Adrenal gland (tissue), 12 donors: ENCODE measurements around the gene CACNA1C. TPM values are rescaled to one million over a fixed set of nuclear protein-coding genes. Genes with fewer than 3 reads are reported as not detected.

Experiments used
- DNase-seq, 7 donors: peaks; one replicate each; pipeline ENCODE4 v3.0.0-alpha.2; 2019 to 2020
- H3K27ac ChIP-seq, 5 donors: fragments of 200-600 bp; sonication (generic) in 4 of 5; 1 replicate in 3 of 5; 2 replicates in 2 of 5; pipeline versions ENCODE4 v1.5.1 to v1.8.0; 2016 to 2020; ENCODE audit warnings: mild to moderate bottlenecking in 1 of 5
- H3K27me3 ChIP-seq: fragments of 200-600 bp; 2 replicates; pipeline ENCODE4 v1.8.0; 2021
- H3K36me3 ChIP-seq, 2 donors: fragments of 200-600 bp; replicated peaks in 1 of 2; 1 replicate in 1 of 2; 2 replicates in 1 of 2; pipeline versions ENCODE4 v1.5.1 to v1.8.0; 2018 to 2022
- H3K4me1 ChIP-seq, 2 donors: fragments of 200-600 bp; replicated peaks in 1 of 2; 1 replicate in 1 of 2; 2 replicates in 1 of 2; pipeline versions ENCODE4 v1.5.1 to v1.8.0; 2018 to 2021
- H3K4me3 ChIP-seq, 4 donors: fragments of 200-600 bp; sonication (generic) in 3 of 4; one replicate each; pipeline ENCODE4 v1.5.1; 2016 to 2018
- H3K9me3 ChIP-seq, 3 donors: fragments of 200-600 bp; sonication (generic) in 1 of 3; replicated peaks in 1 of 3; 1 replicate in 2 of 3; 2 replicates in 1 of 3; pipeline versions ENCODE4 v1.5.1 to v1.8.0; 2016 to 2021
- POLR2A ChIP-seq, 2 donors: fragments of 450-650 bp; IDR thresholded peaks; one replicate each; pipeline ENCODE4 v1.6.1; 2017; ENCODE audit warnings: antibody characterized with exemption in 2 of 2, mild to moderate bottlenecking in 2 of 2, moderate library complexity in 1 of 2
- WGBS, 4 donors: extraction: QIAGEN DNeasy Blood & Tissue Kit in 2 of 4; methylation state at CpG; one replicate each; pipeline versions ENCODE4 v1.1.5 to v1.1.7; 2013 to 2017; 5-methylcytosine and 5-hydroxymethylcytosine counted together
- intact Hi-C, 2 donors: fragments of 100-400 bp; cut with DNase I; formaldehyde crosslinking; loops; one replicate each; pipeline versions ENCODE4 v1.14.1 to v1.15.0; 2022 to 2023
- polyA plus RNA-seq, 3 donors: library from polyadenylated mRNA; stranded (reverse); fragments of 200-250 nt in 2 of 3; fragments of 350-450 nt in 1 of 3; fragmentation: Illumina TruSeq in 1 of 3; extraction: RNeasy Lipid Tissue Mini Kit (QIAGEN cat#74804) in 1 of 3; gene quantifications; one replicate each; pipeline ENCODE4 v1.2.3, GENCODE V29; 2013 to 2014
- total RNA-seq, 9 donors: library from RNA; depleted of rRNA in 4 of 9; stranded (reverse); fragments of >200 nt in 4 of 9; fragments of 120-200 nt in 1 of 9; fragmentation: NEBNext Ultra II Directional in 1 of 9; extraction: Animal tissue kit (Norgen Biotek cat#: 25700) in 1 of 9; gene quantifications; one replicate each; pipeline versions ENCODE4 v1.1.0 to v1.2.4, GENCODE V29; 2013 to 2023
- TF ChIP-seq, protein P1 (sequence below), 6 experiments: fragments of 450-650 bp in 4 of 6; fragments of 200-600 bp in 2 of 6; sonication (generic) in 1 of 6; IDR thresholded peaks; 1 replicate in 5 of 6; 2 replicates in 1 of 6; pipeline versions ENCODE4 v1.5.1 to v1.8.0; 2016 to 2021; ENCODE audit warnings: antibody characterized with exemption in 6 of 6, mild to moderate bottlenecking in 2 of 6, moderate library complexity in 1 of 6
- donor health status: healthy with polysubstance abuse.
- donor health status: Bipolar disorder and iron deficiency.
- donor health status: DM: yes; HTN: yes; CAD: no.
- donor health status: DM: no; HTN: no; CAD: no.
- donor health status: DM: no; HTN: no; CAD: no.
- donor health status: DM: yes; HTN: yes; CAD: no.

CACNA1C gene
- total and polyA plus RNA-seq, 12 donors = 1.4 to 5.8 (median 3.5) TPM

DNA sequence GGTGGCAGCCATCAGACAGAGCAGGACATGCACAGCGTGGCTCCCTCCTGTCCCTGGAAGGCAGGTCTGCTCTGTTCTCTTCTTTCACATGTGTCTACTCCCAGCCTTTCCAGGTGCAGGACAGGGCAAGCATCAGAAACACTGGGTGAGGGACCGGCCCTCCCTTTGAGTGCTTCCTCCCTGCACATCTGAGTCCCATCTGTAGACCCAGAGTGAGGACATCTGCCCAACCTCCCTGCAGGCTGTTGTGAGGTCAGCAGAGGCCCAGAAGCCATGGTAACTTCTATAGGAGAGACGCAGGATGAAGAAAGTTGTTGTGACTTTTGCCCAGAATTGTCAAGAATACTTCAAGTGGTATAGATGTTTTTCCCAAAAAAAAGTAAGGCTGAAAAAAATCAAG, 282.7 kb downstream of the CACNA1C start:
- H3K27ac ChIP-seq = peak overlapping the region in 1 of 5 donors; percentile 48
- intact Hi-C loops = no loop called here
- H3K4me1 ChIP-seq = peaks cover 7 to 30% of the 10 kb centered on the region in 2 donors
- WGBS, 4 donors = 65 to 81% (median 76%) methylated on average over 3 of the region's 3 CpGs
- H3K4me3 ChIP-seq = no peak overlapping the region
- no peak for DNase-seq
- H3K9me3 ChIP-seq = no peaks in the 10 kb centered on the region
- no peaks in the 10 kb centered on the region for H3K27me3 ChIP-seq
- no peaks in the 10 kb centered on the region for H3K36me3 ChIP-seq
- TF ChIP-seq, protein P1, sequence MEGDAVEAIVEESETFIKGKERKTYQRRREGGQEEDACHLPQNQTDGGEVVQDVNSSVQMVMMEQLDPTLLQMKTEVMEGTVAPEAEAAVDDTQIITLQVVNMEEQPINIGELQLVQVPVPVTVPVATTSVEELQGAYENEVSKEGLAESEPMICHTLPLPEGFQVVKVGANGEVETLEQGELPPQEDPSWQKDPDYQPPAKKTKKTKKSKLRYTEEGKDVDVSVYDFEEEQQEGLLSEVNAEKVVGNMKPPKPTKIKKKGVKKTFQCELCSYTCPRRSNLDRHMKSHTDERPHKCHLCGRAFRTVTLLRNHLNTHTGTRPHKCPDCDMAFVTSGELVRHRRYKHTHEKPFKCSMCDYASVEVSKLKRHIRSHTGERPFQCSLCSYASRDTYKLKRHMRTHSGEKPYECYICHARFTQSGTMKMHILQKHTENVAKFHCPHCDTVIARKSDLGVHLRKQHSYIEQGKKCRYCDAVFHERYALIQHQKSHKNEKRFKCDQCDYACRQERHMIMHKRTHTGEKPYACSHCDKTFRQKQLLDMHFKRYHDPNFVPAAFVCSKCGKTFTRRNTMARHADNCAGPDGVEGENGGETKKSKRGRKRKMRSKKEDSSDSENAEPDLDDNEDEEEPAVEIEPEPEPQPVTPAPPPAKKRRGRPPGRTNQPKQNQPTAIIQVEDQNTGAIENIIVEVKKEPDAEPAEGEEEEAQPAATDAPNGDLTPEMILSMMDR (IDR thresholded peaks at IDR 0.05) = no peak
- TF ChIP-seq POLR2A (IDR thresholded peaks at IDR 0.05) = no peak

DNA sequence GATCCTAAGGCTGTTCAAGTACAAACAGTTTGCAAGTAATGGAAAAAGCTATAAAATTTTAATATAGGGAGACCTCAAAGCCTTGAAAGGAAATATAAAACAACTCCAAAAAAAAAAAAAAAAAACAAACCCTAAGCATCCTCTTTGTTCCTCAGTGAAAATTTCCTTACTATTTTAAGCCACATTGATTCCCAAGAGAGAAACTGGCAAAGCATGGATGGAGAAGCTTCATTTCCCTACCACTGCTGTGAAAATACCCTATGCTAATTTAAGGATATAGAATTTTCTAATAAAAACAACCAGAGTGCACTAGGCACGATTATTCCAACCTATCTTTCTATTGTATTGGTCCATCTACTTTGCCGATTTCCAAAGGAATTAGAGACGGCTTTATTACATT, 283.1 kb downstream of the CACNA1C start:
- peak overlapping the region in 1 of 5 donors; percentile 84 for H3K27ac ChIP-seq
- intact Hi-C loops = no loop called here
- no peaks in the 10 kb centered on the region for H3K36me3 ChIP-seq
- H3K27me3 ChIP-seq = no peaks in the 10 kb centered on the region
- H3K4me1 ChIP-seq = peaks cover 6 to 30% of the 10 kb centered on the region in 2 donors
- H3K4me3 ChIP-seq = no peak overlapping the region
- H3K9me3 ChIP-seq = no peaks in the 10 kb centered on the region
- WGBS, 4 donors = 54 to 71% (median 64%) methylated on average over 3 of the region's 3 CpGs
- TF ChIP-seq, protein P1 (IDR thresholded peaks at IDR 0.05) = no peak
- TF ChIP-seq POLR2A (IDR thresholded peaks at IDR 0.05) = no peak
- no peak for DNase-seq

DNA sequence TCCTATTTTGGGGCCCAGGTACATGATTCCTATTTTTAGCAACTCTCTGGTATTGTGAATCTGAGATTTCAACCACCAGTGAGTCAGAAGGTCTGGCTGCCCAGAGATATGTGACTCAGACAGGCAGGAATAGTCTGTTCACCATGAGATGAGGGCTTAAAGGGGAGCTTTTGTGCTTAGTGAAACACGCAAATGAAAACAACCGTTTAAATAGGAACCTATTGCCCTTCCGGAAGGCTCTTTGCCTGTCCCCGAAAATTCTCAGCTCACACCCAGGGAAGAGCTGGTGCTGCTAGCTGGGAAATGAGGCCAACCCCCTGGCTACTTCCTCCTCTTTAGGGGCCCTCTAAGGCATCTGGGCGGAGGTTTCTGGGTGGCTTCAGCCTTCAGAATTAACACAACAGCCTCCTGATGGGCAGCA, 283.6 kb downstream of the CACNA1C start:
- Histone ChIP-seq H3K27me3 (no peaks in the 10 kb centered on the region), H3K4me3 (no peak overlapping the region), H3K9me3 (no peaks in the 10 kb centered on the region), H3K36me3 (no peaks in the 10 kb centered on the region), H3K27ac (peak overlapping the region in 3 of 5 donors; percentile 45 to 84 (median 74)), H3K4me1 (peaks cover 3 to 27% of the 10 kb centered on the region in 2 donors)
- WGBS, 4 donors = 29 to 60% (median 47%) methylated on average over 5 of the region's 5 CpGs
- intact Hi-C loops = no loop called here
- TF ChIP-seq, protein P1 (IDR thresholded peaks at IDR 0.05) = no peak
- TF ChIP-seq POLR2A (IDR thresholded peaks at IDR 0.05) = no peak
- peak in 6 of 7 donors; percentile 54 to 71 (median 61) for DNase-seq

DNA sequence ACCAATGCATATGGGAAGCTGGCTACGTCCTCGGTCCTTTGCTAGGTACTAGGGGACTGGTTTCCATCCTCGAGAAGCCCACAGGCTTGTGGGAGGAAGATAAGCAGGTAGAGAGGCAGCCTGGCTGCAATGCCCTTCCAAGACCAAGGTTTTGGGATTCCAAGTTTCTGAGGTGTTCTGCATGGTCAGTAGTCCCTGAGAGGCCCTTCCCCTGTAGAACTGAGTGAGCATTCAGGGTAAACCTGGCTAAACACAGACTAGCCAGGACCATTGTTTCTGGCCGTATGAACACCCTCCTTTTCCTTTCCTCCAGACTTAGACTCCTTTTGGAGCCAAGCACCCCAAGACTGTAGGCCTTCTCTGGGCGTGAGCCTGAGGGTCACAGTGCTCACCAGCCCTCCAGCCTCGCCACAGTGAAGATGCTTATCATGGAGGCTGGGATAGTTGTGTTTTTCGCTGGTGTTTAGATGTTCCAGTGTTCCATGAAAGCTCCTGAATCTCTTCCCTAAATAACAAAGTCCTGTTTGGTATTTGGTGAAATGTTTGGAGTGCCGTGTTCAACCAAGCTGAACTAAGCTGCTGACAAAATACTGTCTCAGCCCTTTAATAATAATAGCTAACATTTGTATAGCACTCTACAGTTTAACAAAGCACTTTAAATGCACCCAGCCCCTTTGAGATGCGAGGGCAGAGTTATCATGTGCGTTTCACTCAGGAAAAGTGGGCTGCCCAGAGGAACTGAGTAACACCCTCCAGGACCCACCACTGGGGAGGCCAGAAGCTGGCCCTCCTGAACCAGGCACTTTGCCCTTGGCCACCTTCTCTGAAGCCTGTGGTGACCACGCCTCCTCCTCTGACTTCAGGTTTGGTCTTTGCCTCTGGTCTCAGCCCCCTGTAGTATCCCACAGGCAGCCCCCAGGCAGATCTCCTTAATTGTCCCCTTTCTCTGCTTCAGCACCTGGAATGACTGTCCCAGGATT, 284.5 kb downstream of the CACNA1C start:
- WGBS, 4 donors = 88 to 95% (median 93%) methylated on average over 9 to 11 of the region's 11 CpGs
- no peaks in the 10 kb centered on the region for H3K36me3 ChIP-seq
- peaks cover 3 to 18% of the 10 kb centered on the region in 2 donors for H3K4me1 ChIP-seq
- intact Hi-C loops = no loop called here
- H3K27me3 ChIP-seq = no peaks in the 10 kb centered on the region
- peak overlapping the region in 2 of 5 donors; percentile 74 to 84 for H3K27ac ChIP-seq
- H3K4me3 ChIP-seq = no peak overlapping the region
- no peaks in the 10 kb centered on the region for H3K9me3 ChIP-seq
- DNase-seq = no peak
- TF ChIP-seq, protein P1 (IDR thresholded peaks at IDR 0.05) = no peak
- no peak for TF ChIP-seq POLR2A (IDR thresholded peaks at IDR 0.05)
